NB4 (cell line): ENCODE data around the gene TOPORS.
"Not testable (repeated sequence)": the region's sequence is repeated elsewhere in the genome, so short reads cannot be mapped to it uniquely, and the experiment has no call there.

Experiments
- DNase-seq: peaks from one replicate; pipeline ENCODE4 v3.0.0; 2010; ENCODE audit warnings: low read depth
- H3K4me3 ChIP-seq: one replicate; pipeline ENCODE4 v1.5.1; 2011; ENCODE audit warnings: mild to moderate bottlenecking, low read depth, low read length, moderate library complexity
- MYC ChIP-seq: IDR thresholded peaks from 2 replicates; pipeline ENCODE4 v1.6.1; 2011; ENCODE audit warnings: low read depth, low read length
- POLR2A ChIP-seq: IDR thresholded peaks from 2 replicates; pipeline ENCODE4 v1.6.1; 2011; ENCODE audit warnings: mild to moderate bottlenecking; ENCODE audit not compliant: insufficient read length; ENCODE audit errors: extremely low read depth
- TF ChIP-seq, protein P1 (sequence below): IDR thresholded peaks from 2 replicates; pipeline ENCODE4 v1.6.1; 2011; ENCODE audit warnings: low read depth, low read length
- TF ChIP-seq, protein P2 (sequence below): IDR thresholded peaks from one replicate; pipeline ENCODE4 v1.5.1; 2012; ENCODE audit warnings: low read depth, low read length

Gene TOPORS

DNA sequence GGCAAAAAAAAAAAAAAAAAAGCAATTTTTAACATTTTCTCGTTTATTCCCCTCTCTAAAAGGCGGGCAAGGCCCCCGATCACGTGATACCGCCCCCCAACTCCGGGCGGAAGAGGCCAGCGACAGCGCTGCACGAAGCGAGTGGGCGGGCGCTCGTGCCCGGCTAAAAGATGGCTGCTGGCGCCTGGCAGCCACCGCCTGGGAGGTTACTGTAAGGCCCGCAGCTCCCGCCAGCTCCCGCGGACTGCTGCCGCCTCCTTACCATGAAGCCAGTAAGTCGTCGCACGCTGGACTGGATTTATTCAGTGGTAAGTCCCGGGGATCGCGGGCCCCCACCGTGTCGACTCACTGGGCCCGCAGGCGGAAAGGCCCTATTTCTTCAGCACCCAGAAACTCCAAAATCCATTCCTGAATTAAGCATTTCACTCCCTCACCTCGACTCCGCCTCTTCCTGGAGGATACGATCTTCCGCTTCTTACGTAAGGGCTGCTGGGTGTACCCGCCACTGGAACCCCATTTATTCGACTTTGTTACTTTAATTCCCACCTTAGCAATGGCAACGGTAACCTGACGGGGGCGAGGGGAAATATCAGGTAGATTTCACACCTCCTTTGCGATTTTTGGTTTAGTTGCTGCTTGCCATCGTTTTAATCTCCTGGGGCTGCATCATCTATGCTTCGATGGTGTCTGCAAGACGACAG lies at the start of gene TOPORS, which contains the start of gene SMIM27:
Gene TOPORS, minus strand, starts transcription at position 415 of the 701 bp plus-strand sequence. Its CDS starts 150 bp downstream, at position 265.
Gene SMIM27, plus strand, starts transcription at position 156 of the 701 bp plus-strand sequence. Its CDS starts 108 bp downstream, at position 264.
- peak within 1 kb of the TSS; percentile 91 for H3K4me3 ChIP-seq
- TF ChIP-seq, protein P1, sequence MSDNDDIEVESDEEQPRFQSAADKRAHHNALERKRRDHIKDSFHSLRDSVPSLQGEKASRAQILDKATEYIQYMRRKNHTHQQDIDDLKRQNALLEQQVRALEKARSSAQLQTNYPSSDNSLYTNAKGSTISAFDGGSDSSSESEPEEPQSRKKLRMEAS: peak; percentile 90
- TF ChIP-seq, protein P2, sequence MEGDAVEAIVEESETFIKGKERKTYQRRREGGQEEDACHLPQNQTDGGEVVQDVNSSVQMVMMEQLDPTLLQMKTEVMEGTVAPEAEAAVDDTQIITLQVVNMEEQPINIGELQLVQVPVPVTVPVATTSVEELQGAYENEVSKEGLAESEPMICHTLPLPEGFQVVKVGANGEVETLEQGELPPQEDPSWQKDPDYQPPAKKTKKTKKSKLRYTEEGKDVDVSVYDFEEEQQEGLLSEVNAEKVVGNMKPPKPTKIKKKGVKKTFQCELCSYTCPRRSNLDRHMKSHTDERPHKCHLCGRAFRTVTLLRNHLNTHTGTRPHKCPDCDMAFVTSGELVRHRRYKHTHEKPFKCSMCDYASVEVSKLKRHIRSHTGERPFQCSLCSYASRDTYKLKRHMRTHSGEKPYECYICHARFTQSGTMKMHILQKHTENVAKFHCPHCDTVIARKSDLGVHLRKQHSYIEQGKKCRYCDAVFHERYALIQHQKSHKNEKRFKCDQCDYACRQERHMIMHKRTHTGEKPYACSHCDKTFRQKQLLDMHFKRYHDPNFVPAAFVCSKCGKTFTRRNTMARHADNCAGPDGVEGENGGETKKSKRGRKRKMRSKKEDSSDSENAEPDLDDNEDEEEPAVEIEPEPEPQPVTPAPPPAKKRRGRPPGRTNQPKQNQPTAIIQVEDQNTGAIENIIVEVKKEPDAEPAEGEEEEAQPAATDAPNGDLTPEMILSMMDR: no peak
- TF ChIP-seq POLR2A (peak; percentile 90), MYC (peak; percentile 89)

DNA sequence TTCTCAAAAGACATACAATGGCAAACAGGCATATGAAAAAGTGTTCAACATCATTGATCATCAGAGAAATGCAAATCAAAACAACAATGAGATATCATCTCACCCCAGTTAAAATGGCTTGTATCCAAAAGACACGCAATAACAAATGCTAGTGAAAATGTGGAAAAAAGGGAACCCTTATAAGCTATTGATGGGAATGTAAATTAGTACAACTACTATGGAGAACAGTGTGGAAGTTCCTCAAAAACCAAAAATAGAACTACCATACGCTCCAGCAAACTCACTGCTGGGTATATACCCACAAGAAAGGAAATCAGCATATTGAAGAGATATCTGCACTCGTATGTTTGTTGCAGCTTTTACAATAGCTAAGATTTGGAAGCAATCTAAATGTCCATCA lies 46.6 kb upstream of the TOPORS start:
- DNase-seq: not testable (repeated sequence)

More for the DNA sequence above, at the start of gene TOPORS, which contains the start of gene SMIM27:
- peak; percentile 99 for DNase-seq

DNA sequence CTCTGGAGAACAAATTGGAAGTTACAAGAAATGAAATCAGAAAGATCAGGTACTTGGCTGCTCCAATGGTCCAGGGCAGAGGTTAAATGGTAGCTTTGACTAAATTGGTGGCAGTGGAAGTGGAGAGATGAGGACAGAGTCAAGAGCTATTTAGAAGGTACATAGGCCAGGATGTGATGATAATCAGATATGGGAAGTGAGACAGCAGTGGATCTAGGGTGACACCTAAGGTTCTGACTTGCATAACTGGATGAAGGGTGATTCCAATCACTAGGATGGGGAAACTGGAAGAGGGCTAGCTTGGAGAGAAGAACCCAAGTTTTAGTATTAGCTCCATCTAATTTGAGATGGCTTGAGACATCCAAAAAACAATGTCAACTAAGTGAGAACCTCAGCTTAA lies 44.5 kb upstream of the TOPORS start:
- no peak overlapping the region for H3K4me3 ChIP-seq
- DNase-seq: no peak
- TF ChIP-seq, protein P2: no peak
- TF ChIP-seq MYC (no peak), POLR2A (no peak)
- TF ChIP-seq, protein P1: no peak

More for the DNA sequence above, 46.6 kb upstream of the TOPORS start:
- not testable (repeated sequence) for H3K4me3 ChIP-seq

DNA sequence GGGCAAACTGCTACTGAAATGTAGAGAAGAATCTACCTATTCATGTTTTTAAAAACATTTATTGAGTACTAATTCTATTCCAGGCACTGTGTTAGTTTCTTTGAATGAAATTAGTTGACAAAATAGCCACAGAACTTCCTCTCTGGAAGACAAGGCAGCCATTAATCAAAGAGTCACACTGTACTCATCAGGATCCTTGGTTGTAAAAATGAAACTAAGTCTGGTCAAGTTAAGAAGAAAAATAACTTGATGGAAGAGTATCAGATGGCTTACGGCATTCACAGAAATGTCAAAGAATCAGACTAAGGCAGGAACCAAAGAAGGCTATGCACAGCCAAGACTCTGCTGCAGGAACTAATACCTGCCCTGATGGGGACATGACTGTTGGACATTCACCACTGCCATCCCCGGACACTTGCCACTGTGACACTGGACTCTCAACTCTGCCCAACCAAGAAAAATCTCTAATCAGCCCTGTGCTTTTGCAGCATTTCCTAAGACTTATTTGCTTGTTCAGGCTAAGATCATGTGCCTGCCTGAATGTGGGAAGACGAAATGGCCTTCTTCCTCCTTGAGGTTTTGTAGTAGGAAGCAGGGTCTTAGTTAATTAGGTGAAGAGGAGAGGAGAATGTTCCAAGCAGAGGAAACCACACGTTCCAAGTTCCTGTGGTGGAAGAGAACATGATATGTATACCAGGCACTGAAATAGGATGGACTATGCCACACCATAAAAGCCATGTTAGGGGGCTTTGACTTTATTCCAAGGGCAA lies 43.9 kb upstream of the TOPORS start:
- no peak overlapping the region for H3K4me3 ChIP-seq
- TF ChIP-seq, protein P1: no peak
- TF ChIP-seq, protein P2: no peak
- TF ChIP-seq POLR2A (no peak), MYC (no peak)
- DNase-seq: no peak

DNA sequence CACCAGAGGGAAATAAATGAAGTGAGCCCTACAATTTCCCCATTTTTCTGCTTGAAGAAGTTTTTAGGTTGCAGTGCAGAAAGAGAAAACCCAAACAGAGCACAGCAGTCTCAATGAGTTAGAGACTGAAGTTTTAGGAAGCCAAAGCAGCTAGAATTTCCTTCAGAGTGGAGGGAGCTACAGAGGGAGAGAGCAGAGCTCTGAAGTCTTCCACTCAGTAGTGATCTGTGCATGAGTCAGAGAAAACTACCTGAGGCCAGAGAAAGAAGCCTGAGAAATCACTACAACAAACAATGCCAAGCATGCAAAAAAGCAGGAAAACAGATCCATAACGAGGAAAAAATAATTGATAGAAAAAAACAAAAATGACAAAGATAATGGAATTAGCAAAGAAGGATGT lies 38.5 kb upstream of the TOPORS start:
- DNase-seq: no peak
- H3K4me3 ChIP-seq: no peak overlapping the region
- TF ChIP-seq, protein P2: no peak
- TF ChIP-seq, protein P1: no peak
- TF ChIP-seq MYC: no peak
- no peak for TF ChIP-seq POLR2A

DNA sequence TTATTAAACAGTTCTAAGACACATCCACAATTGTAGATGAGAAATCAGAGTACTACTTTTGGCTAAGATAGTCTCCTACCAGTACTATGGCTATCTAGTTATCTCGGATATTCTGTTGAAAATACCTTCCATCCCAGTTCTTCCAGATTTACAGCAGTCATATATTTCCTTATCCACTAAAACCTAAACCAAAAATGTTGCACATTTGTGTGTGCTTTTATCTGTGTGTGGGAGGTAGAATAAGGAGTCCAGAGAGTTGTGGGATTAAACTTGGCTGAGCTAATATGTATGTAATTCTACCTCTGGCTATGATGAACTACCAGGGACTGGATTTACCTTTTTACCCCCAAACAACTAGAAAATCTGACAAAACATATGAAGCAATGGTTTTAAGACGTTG lies 38.1 kb upstream of the TOPORS start:
- no peak for DNase-seq
- H3K4me3 ChIP-seq: no peak overlapping the region
- no peak for TF ChIP-seq MYC
- TF ChIP-seq, protein P2: no peak
- TF ChIP-seq, protein P1: no peak
- TF ChIP-seq POLR2A: no peak
